SK-N-SH (cell line): ENCODE results near the gene HLA-DOA. TPM values are rescaled to one million over a fixed set of nuclear protein-coding genes. Genes with fewer than 3 reads are reported as not detected.

Experiments used
- CTCF ChIA-PET: fragments of 300-600, 350-600 bp; formaldehyde crosslinking; extraction: SDS; loops from one replicate; lab custom pipeline; 2021; lab: Yijun Ruan, JAX
- POLR2A ChIA-PET: fragments of 350-600 bp; sonication (Branson Sonifier 250); formaldehyde crosslinking; extraction: SDS; loops from one replicate; lab custom pipeline; 2020; ENCODE audit warnings: antibody characterized with exemption, inconsistent platforms; lab: Yijun Ruan, JAX
- DNase-seq: peaks from one replicate; pipeline ENCODE4 v3.0.0; 2012
- H2AFZ ChIP-seq: fragments of 200-600 bp; sonication (generic); 2 replicates; pipeline ENCODE4 v1.8.1; 2016; ENCODE audit warnings: antibody characterized with exemption, mild to moderate bottlenecking, low read depth
- H3F3A ChIP-seq: fragments of 200-600 bp; sonication (generic); replicated peaks from 2 replicates; pipeline ENCODE3; 2016; ENCODE audit warnings: antibody characterized with exemption, mild to moderate bottlenecking; ENCODE audit not compliant: insufficient read depth
- H3K27ac ChIP-seq, 2 experiments: fragments of 200-500 bp in 1 of 2; fragments of 200-600 bp in 1 of 2; sonication (Bioruptor generic) in 1 of 2; sonication (generic), shearing (Covaris generic) in 1 of 2; 2 replicates each; pipeline versions ENCODE4 v1.5.1 to v1.6.1; 2014 to 2016; ENCODE audit warnings: low read depth in 2 of 2, inconsistent platforms in 1 of 2, low read length in 1 of 2, mild to moderate bottlenecking in 1 of 2, mixed read lengths in 1 of 2
- H3K27me3 ChIP-seq: fragments of 200-600 bp; sonication (generic), shearing (Covaris generic); 2 replicates; pipeline ENCODE4 v1.6.1; 2016; ENCODE audit warnings: mixed run types; ENCODE audit not compliant: insufficient read depth
- H3K36me3 ChIP-seq, 2 experiments: fragments of 200-500 bp in 1 of 2; fragments of 200-600 bp in 1 of 2; sonication (Bioruptor generic) in 1 of 2; sonication (generic) in 1 of 2; replicated peaks in 1 of 2; 2 replicates each; pipeline versions ENCODE3 to v1.5.1; 2014 to 2016; ENCODE audit warnings: low read length in 1 of 2, mild to moderate bottlenecking in 1 of 2; ENCODE audit not compliant: insufficient read depth in 2 of 2, control insufficient read depth in 1 of 2
- H3K4me1 ChIP-seq, 2 experiments: fragments of 200-500 bp in 1 of 2; fragments of 200-600 bp in 1 of 2; sonication (Bioruptor generic) in 1 of 2; sonication (generic), shearing (Covaris generic) in 1 of 2; 2 replicates each; pipeline versions ENCODE4 v1.5.1 to v1.6.1; 2014 to 2016; ENCODE audit warnings: low read depth in 1 of 2, low read length in 1 of 2, mixed run types in 1 of 2; ENCODE audit not compliant: insufficient read depth in 2 of 2, control insufficient read depth in 1 of 2
- H3K4me2 ChIP-seq: fragments of 200-600 bp; sonication (generic), shearing (Covaris generic); 2 replicates; pipeline ENCODE4 v1.6.1; 2017; ENCODE audit warnings: mixed run types
- H3K4me3 ChIP-seq, 2 experiments: fragments of 200-500 bp in 1 of 2; fragments of 200-600 bp in 1 of 2; sonication (Bioruptor generic) in 1 of 2; sonication (generic), shearing (Covaris generic) in 1 of 2; 2 replicates each; pipeline versions ENCODE4 v1.5.1 to v1.8.1; 2014 to 2016; ENCODE audit warnings: low read depth in 2 of 2, inconsistent platforms in 1 of 2, low read length in 1 of 2, mild to moderate bottlenecking in 1 of 2, mixed read lengths in 1 of 2, moderate library complexity in 1 of 2
- H3K79me2 ChIP-seq: fragments of 200-600 bp; sonication (generic); 2 replicates; pipeline ENCODE4 v1.8.1; 2017; ENCODE audit warnings: mild to moderate bottlenecking; ENCODE audit not compliant: insufficient read depth
- H3K9ac ChIP-seq: fragments of 200-600 bp; sonication (generic); 2 replicates; pipeline ENCODE4 v1.6.1; 2017; ENCODE audit warnings: mixed run types
- H3K9me2 ChIP-seq: fragments of 200-600 bp; sonication (generic); 2 replicates; pipeline ENCODE4 v1.6.1; 2017; ENCODE audit warnings: mixed run types
- H3K9me3 ChIP-seq: fragments of 200-600 bp; sonication (generic); 2 replicates; pipeline ENCODE4 v1.6.1; 2017; ENCODE audit warnings: mixed run types, mild to moderate bottlenecking, moderate library complexity
- H4K20me1 ChIP-seq: fragments of 200-600 bp; sonication (generic); 2 replicates; pipeline ENCODE4 v1.6.1; 2017; ENCODE audit warnings: mild to moderate bottlenecking, mixed run types; ENCODE audit not compliant: insufficient read depth
- CHD2 ChIP-seq: fragments of 150-350 bp; IDR thresholded peaks from 2 replicates; pipeline ENCODE4 v1.6.1; 2018; ENCODE audit warnings: low read length; ENCODE audit not compliant: partially characterized antibody
- ELF1 ChIP-seq: IDR thresholded peaks from 2 replicates; pipeline ENCODE4 v1.4.0; 2012
- EP300 ChIP-seq, 2 experiments: IDR thresholded peaks; 2 replicates each; pipeline versions ENCODE4 v1.4.0 to v1.6.1; 2012; ENCODE audit warnings: borderline replicate concordance in 1 of 2, low read depth in 1 of 2, low read length in 1 of 2
- EZH2phosphoT487 ChIP-seq: fragments of 200-600 bp; sonication (generic); IDR thresholded peaks from 2 replicates; pipeline ENCODE4 v1.6.1; 2017; ENCODE audit warnings: low read depth, mixed run types, mild to moderate bottlenecking, antibody characterized with exemption, moderate library complexity, borderline replicate concordance
- FOXJ3 ChIP-seq: sonication (generic); formaldehyde crosslinking; IDR thresholded peaks from 2 replicates; pipeline ENCODE4 v1.5.1; 2020; ENCODE audit warnings: mild to moderate bottlenecking, missing genetic modification reagents
- FOXM1 ChIP-seq: IDR thresholded peaks from 2 replicates; pipeline ENCODE4 v1.4.0; 2012; ENCODE audit warnings: low read depth, mild to moderate bottlenecking
- GABPA ChIP-seq: IDR thresholded peaks from 2 replicates; pipeline ENCODE4 v1.4.0; 2012; ENCODE audit warnings: low read depth, mild to moderate bottlenecking
- MAX ChIP-seq: IDR thresholded peaks from 2 replicates; pipeline ENCODE4 v1.4.0; 2012; ENCODE audit warnings: low read depth
- NFIC ChIP-seq: IDR thresholded peaks from 2 replicates; pipeline ENCODE4 v1.4.0; 2012; ENCODE audit warnings: borderline replicate concordance
- POLR2AphosphoS5 ChIP-seq: IDR thresholded peaks from 2 replicates; pipeline ENCODE4 v1.6.1; 2012; ENCODE audit warnings: low read depth, low read length
- SIN3A ChIP-seq: IDR thresholded peaks from 2 replicates; pipeline ENCODE4 v1.6.1; 2012; ENCODE audit warnings: low read depth, mild to moderate bottlenecking, low read length, moderate library complexity, borderline replicate concordance
- TAF1 ChIP-seq: IDR thresholded peaks from 2 replicates; pipeline ENCODE4 v1.6.1; 2012; ENCODE audit warnings: low read depth, mild to moderate bottlenecking, low read length, moderate library complexity, borderline replicate concordance
- YY1 ChIP-seq: IDR thresholded peaks from 2 replicates; pipeline ENCODE4 v1.4.0; 2012; ENCODE audit warnings: low read depth, mild to moderate bottlenecking
- ZBTB33 ChIP-seq: IDR thresholded peaks from 2 replicates; pipeline ENCODE4 v1.4.0; 2012; ENCODE audit warnings: low read depth, borderline replicate concordance
- WGBS: methylation state at CpG from one replicate; pipeline ENCODE4 v1.1.6; 2017; ENCODE audit warnings: low lambda C conversion rate; 5-methylcytosine and 5-hydroxymethylcytosine counted together
- polyA plus RNA-seq, 3 experiments: library from polyadenylated mRNA; depleted of rRNA; stranded (reverse); fragments of >200 nt; gene quantifications; 2 replicates each; pipeline ENCODE4 v1.2.3, GENCODE V29; 2012
- TF ChIP-seq, protein P1 (sequence below): IDR thresholded peaks from 2 replicates; pipeline ENCODE4; 2012

Gene HLA-DOA
- polyA plus RNA-seq, 1 of the 3 experiments (the other 2 are of a cell fraction), result not detected

DNA sequence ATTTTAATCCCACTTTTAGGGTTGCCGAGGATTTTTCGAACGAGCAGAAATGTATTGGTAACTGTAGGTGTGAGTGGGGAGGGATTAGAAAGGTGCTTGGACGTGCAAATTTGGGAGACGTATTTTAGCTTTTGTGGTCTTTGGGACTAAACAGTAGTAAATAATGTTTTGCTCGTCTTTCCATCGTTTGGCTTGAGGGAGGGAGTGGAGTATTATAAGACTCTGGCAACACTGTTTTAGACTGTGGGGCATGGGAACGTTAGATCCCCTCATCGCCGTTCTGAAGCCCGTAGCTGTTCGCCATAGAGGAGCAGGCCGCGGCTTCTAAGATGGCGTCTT is 38.2 kb downstream of the HLA-DOA start:
- ChIA-PET CTCF (interaction anchor here (0.7 to 12.0 kb wide), 11 partner anchors 13 to 279 kb away, joined by 3 to 203 read pairs (median 7); partner anchors contain the start of genes HLA-DMA and TAP2), POLR2A (interaction anchor here (0.6 to 4.7 kb wide), 23 partner anchors 9 to 1430 kb away, joined by 3 to 50 read pairs (median 6); partner anchors contain the start of genes ATF6B, ATP6V1G2, B3GALT4 and DDX39B)
- Histone ChIP-seq H3F3A (peaks cover 49% of the 10 kb centered on the region), H3K79me2 (peaks cover 76% of the 10 kb centered on the region), H4K20me1 (peaks cover 42% of the 10 kb centered on the region), H2AFZ (no peak overlapping the region), H3K9ac (peak overlapping the region; percentile 94), H3K4me1 (peaks cover 21 to 23% of the 10 kb centered on the region in 2 experiments; a peak in 3 of 4 replicates), H3K27ac (peak overlapping the region; percentile 97 to 99), H3K27me3 (no peaks in the 10 kb centered on the region), H3K4me3 (peak overlapping the region; percentile 68 to 83), H3K36me3 (peaks cover 35 to 44% of the 10 kb centered on the region in 2 experiments), H3K9me3 (no peaks in the 10 kb centered on the region), H3K4me2 (peak overlapping the region; percentile 97), H3K9me2 (no peaks in the 10 kb centered on the region)
- TF ChIP-seq POLR2AphosphoS5 (0 out of 2 replicates have a peak, but pooled peaks have one; percentile 27), FOXJ3 (CRISPR knock-in tag) (no peak), YY1 (peak; percentile 93)
- 1% methylated on average over 15 of the region's 15 CpGs for WGBS
- no peak for DNase-seq

- Histone ChIP-seq H3K79me2 (peaks cover 70% of the 10 kb centered on the region), H3K4me1 (peaks cover 15 to 19% of the 10 kb centered on the region in 2 experiments; a peak in 3 of 4 replicates), H2AFZ (no peak overlapping the region), H3F3A (peaks cover 45% of the 10 kb centered on the region), H3K27ac (peak overlapping the region; percentile 97 to 99), H3K4me3 (peak overlapping the region; percentile 80 to 83), H4K20me1 (peaks cover 36% of the 10 kb centered on the region), H3K9me2 (no peaks in the 10 kb centered on the region)
- WGBS, result 2% methylated on average over 33 of the region's 43 CpGs
- CTCF ChIA-PET, result interaction anchor here (0.7 to 12.0 kb wide), 9 partner anchors 13 to 284 kb away, joined by 3 to 203 read pairs (median 11); partner anchors contain the start of genes HLA-DMA and TAP2
- POLR2A ChIA-PET, result interaction anchor here (0.6 to 4.7 kb wide), 9 partner anchors 14 to 1423 kb away, joined by 3 to 50 read pairs (median 6); partner anchors contain the start of genes ATF6B, ATP6V1G2, NFKBIL1 and RPS18
- peak; percentile 74 for DNase-seq
- TF ChIP-seq ELF1, result no peak
- TF ChIP-seq FOXM1, result no peak
- peak; percentile 54; the same call in 1 of the 2 replicates for TF ChIP-seq POLR2AphosphoS5
- TF ChIP-seq ZBTB33, result no peak
- TF ChIP-seq YY1, result peak; percentile 84; the same call in 1 of the 2 replicates
- TF ChIP-seq, protein P1, sequence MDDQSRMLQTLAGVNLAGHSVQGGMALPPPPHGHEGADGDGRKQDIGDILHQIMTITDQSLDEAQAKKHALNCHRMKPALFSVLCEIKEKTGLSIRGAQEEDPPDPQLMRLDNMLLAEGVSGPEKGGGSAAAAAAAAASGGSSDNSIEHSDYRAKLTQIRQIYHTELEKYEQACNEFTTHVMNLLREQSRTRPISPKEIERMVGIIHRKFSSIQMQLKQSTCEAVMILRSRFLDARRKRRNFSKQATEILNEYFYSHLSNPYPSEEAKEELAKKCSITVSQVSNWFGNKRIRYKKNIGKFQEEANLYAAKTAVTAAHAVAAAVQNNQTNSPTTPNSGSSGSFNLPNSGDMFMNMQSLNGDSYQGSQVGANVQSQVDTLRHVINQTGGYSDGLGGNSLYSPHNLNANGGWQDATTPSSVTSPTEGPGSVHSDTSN, result no peak
- peak; percentile 27 to 50; a peak in 2 of 4 replicates for TF ChIP-seq EP300 (IDR thresholded peaks at IDR 0.05; ENCODE audit: borderline replicate concordance in 1 of 2, low read depth in 1 of 2, low read length in 1 of 2)
- TF ChIP-seq GABPA, result no peak
- TF ChIP-seq TAF1, result peak; percentile 69
- TF ChIP-seq FOXJ3 (CRISPR knock-in tag), result no peak
- TF ChIP-seq CHD2, result peak; percentile 84
- TF ChIP-seq SIN3A, result peak; percentile 46; the same call in 1 of the 2 replicates
- TF ChIP-seq EZH2phosphoT487, result no peak
- TF ChIP-seq NFIC, result 0 out of 2 replicates have a peak, but pooled peaks have one; percentile 5
- no peak for TF ChIP-seq MAX
- TF ChIP-seq, all 33 proteins: peak for 7
- Histone ChIP-seq H3K27me3 (no peaks in the 10 kb centered on the region), H3K9ac (peak overlapping the region; percentile 94), H3K36me3 (peaks cover 29 to 38% of the 10 kb centered on the region in 2 experiments), H3K9me3 (no peaks in the 10 kb centered on the region), H3K4me2 (peak overlapping the region; percentile 97)
Observed at GRCh38 chr6:32970413-32971241, 38.8 kb downstream of the HLA-DOA start.
